Measurements from ENCODE around the gene CELSR3. TPM values are rescaled to one million over a fixed set of nuclear protein-coding genes. Genes with fewer than 3 reads are reported as not detected.

Gene CELSR3
- total and polyA plus RNA-seq, 2 experiments from 2014 or later = 3.1 to 5.9 TPM

- Histone ChIP-seq H3K4me3 (no peak overlapping the region), H3K36me3 (no peaks in the 10 kb centered on the region), H3K27me3 (no peaks in the 10 kb centered on the region), H3K9me3 (ENCODE audit: low read depth) (no peaks in the 10 kb centered on the region), H3K4me1 (ENCODE audit: low read depth) (no peaks in the 10 kb centered on the region), H3K27ac (peak overlapping the region; percentile 98)
- no peak for TF ChIP-seq CTCF (IDR thresholded peaks at IDR 0.05; ENCODE audit: low read depth, low read length)
- DNase-seq (ENCODE audit: low read depth in 1 of 2, low spot score in 1 of 2) = no peak
Measured at GRCh38 chr3:48664313-48664644, 1.6 kb upstream of the CELSR3 start.

GRCh38 chr3:48663489-48664312 lies 1.0 kb upstream of the CELSR3 start:
- peak; percentile 90 for TF ChIP-seq CTCF (IDR thresholded peaks at IDR 0.05; ENCODE audit: low read depth, low read length)
- H3K9me3 ChIP-seq (ENCODE audit: low read depth) = no peaks in the 10 kb centered on the region
- H3K36me3 ChIP-seq = no peaks in the 10 kb centered on the region
- H3K27me3 ChIP-seq = no peaks in the 10 kb centered on the region
- H3K4me1 ChIP-seq (ENCODE audit: low read depth) = no peaks in the 10 kb centered on the region
- peak overlapping the region; percentile 98 for H3K27ac ChIP-seq
- H3K4me3 ChIP-seq = peak overlapping the region; percentile 49
- DNase-seq (ENCODE audit: low read depth in 1 of 2, low spot score in 1 of 2) = peak; percentile 99

GRCh38 chr3:48662145-48662752 lies 437 bp downstream of the CELSR3 start:
- Histone ChIP-seq H3K9me3 (ENCODE audit: low read depth) (no peaks in the 10 kb centered on the region), H3K4me3 (peak overlapping the region; percentile 49), H3K36me3 (no peaks in the 10 kb centered on the region), H3K27me3 (no peaks in the 10 kb centered on the region), H3K27ac (no peak overlapping the region), H3K4me1 (ENCODE audit: low read depth) (no peaks in the 10 kb centered on the region)
- peak in 1 of 2 donors; percentile 30 for DNase-seq (ENCODE audit: low read depth in 1 of 2, low spot score in 1 of 2)
- no peak for TF ChIP-seq CTCF (IDR thresholded peaks at IDR 0.05; ENCODE audit: low read depth, low read length)

- Histone ChIP-seq H3K4me1 (ENCODE audit: low read depth) (no peaks in the 10 kb centered on the region), H3K27me3 (no peaks in the 10 kb centered on the region), H3K4me3 (peak overlapping the region; percentile 49), H3K36me3 (no peaks in the 10 kb centered on the region), H3K9me3 (ENCODE audit: low read depth) (no peaks in the 10 kb centered on the region), H3K27ac (no peak overlapping the region)
- no peak for TF ChIP-seq CTCF (IDR thresholded peaks at IDR 0.05; ENCODE audit: low read depth, low read length)
- DNase-seq (ENCODE audit: low read depth in 1 of 2, low spot score in 1 of 2) = peak; percentile 67 to 88
Measured at GRCh38 chr3:48661501-48662144, 1.1 kb downstream of the CELSR3 start.

- no peaks in the 10 kb centered on the region for H3K36me3 ChIP-seq
- no peaks in the 10 kb centered on the region for H3K27me3 ChIP-seq
- peak overlapping the region; percentile 49 for H3K4me3 ChIP-seq
- no peaks in the 10 kb centered on the region for H3K9me3 ChIP-seq (ENCODE audit: low read depth)
- DNase-seq (ENCODE audit: low read depth in 1 of 2, low spot score in 1 of 2) = no peak
- no peaks in the 10 kb centered on the region for H3K4me1 ChIP-seq (ENCODE audit: low read depth)
- TF ChIP-seq CTCF (IDR thresholded peaks at IDR 0.05; ENCODE audit: low read depth, low read length) = no peak
- no peak overlapping the region for H3K27ac ChIP-seq
Measured at GRCh38 chr3:48660800-48661400, 1.8 kb downstream of the CELSR3 start.
